H1 (cell line): ENCODE measurements around the gene RNF182.

ENCODE experiments used
- CBX5 ChIP-seq: fragments of 300-800, 300-1000 bp; sonication (generic); IDR thresholded peaks from 2 replicates; pipeline ENCODE4 v1.7.1; 2016; ENCODE audit warnings: antibody characterized with exemption, low read length, low read depth
- EP300 ChIP-seq, 2 experiments: IDR thresholded peaks; 1 replicate in 1 of 2; 2 replicates in 1 of 2; pipeline ENCODE4 v1.6.1; 2011 to 2012; ENCODE audit warnings: low read depth in 2 of 2, low read length in 2 of 2, mild to moderate bottlenecking in 2 of 2, borderline replicate concordance in 1 of 2, inconsistent platforms in 1 of 2, moderate library complexity in 1 of 2
- HDAC2 ChIP-seq, 2 experiments: fragments of 300-600 bp in 1 of 2; sonication (generic) in 1 of 2; IDR thresholded peaks; 2 replicates each; pipeline ENCODE4 v1.6.1; 2011 to 2012; ENCODE audit warnings: low read depth in 2 of 2, low read length in 2 of 2, mild to moderate bottlenecking in 2 of 2, moderate library complexity in 2 of 2, borderline replicate concordance in 1 of 2, inconsistent platforms in 1 of 2
- POLR2A ChIP-seq, 2 experiments: IDR thresholded peaks; 1 replicate in 1 of 2; 2 replicates in 1 of 2; pipeline ENCODE4 v1.6.1; 2011; ENCODE audit warnings: low read depth in 2 of 2, low read length in 2 of 2, mild to moderate bottlenecking in 2 of 2; ENCODE audit errors: control extremely low read depth in 1 of 2
- POLR2AphosphoS5 ChIP-seq: IDR thresholded peaks from 2 replicates; pipeline ENCODE4 v1.6.1; 2011; ENCODE audit warnings: low read depth, low read length
- RXRA ChIP-seq: IDR thresholded peaks from 2 replicates; pipeline ENCODE4 v1.6.1; 2011; ENCODE audit warnings: low read depth, mild to moderate bottlenecking, low read length, moderate library complexity; ENCODE audit not compliant: insufficient read depth
- SIN3A ChIP-seq, 2 experiments: IDR thresholded peaks in 1 of 2; conservative IDR thresholded peaks in 1 of 2; 2 replicates each; pipeline ENCODE4 v1.6.1; 2011 to 2012; ENCODE audit warnings: low read length in 2 of 2, improper control_type of control experiment in 1 of 2, low read depth in 1 of 2, mild to moderate bottlenecking in 1 of 2
- SIRT6 ChIP-seq: IDR thresholded peaks from one replicate; pipeline ENCODE4 v1.7.1; 2012; ENCODE audit warnings: low read length, inconsistent platforms
- TAF1 ChIP-seq: IDR thresholded peaks from 2 replicates; pipeline ENCODE4 v1.6.1; 2011; ENCODE audit warnings: mild to moderate bottlenecking, low read depth, low read length
- TF ChIP-seq, protein P1 (sequence below): IDR thresholded peaks from 2 replicates; pipeline ENCODE4 v1.6.1; 2011; ENCODE audit warnings: low read length, improper control_type of control experiment
- TF ChIP-seq, protein P2 (sequence below), 3 experiments: IDR thresholded peaks; 1 replicate in 2 of 3; 2 replicates in 1 of 3; pipeline versions ENCODE4 v1.5.1 to v1.6.1; 2011; ENCODE audit warnings: low read length in 3 of 3, mild to moderate bottlenecking in 3 of 3, inconsistent platforms in 2 of 3, low read depth in 1 of 3, moderate library complexity in 1 of 3; ENCODE audit not compliant: insufficient read depth in 1 of 3; ENCODE audit errors: control extremely low read depth in 1 of 3

DNA sequence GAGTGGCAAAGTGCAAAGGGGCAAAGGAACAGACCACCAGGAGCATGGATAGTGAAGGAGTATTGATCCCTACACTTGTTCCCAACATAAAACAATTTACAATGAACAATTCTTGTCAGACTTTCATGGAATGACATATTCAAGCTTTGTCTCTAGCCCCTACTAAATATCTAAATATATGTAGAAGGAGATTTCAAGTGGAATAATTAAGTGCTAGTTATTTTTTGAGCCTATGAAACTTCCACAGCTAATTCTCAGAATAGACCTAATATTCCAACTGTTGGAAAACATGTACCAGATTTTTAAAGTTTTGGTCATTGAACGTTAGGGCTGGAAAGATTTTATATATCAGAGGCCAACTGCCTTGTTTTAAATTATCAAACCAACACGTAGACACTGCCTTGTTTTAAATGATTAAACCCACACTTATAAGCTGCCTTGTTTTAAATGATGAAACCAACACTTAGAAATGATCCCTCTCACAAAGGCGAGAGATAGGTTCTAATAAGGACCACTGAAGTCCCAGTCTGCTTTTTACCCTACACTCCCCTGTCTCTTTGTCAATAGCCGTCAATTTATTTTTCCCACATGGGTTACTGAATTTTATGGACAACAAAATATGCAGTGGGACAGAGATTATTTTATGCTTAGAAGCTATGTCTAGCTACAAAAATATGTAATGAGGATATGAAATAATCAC lies 62.1 kb downstream of the RNF182 start:
- TF ChIP-seq, protein P1, sequence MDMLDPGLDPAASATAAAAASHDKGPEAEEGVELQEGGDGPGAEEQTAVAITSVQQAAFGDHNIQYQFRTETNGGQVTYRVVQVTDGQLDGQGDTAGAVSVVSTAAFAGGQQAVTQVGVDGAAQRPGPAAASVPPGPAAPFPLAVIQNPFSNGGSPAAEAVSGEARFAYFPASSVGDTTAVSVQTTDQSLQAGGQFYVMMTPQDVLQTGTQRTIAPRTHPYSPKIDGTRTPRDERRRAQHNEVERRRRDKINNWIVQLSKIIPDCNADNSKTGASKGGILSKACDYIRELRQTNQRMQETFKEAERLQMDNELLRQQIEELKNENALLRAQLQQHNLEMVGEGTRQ, result no peak
- TF ChIP-seq, protein P2, sequence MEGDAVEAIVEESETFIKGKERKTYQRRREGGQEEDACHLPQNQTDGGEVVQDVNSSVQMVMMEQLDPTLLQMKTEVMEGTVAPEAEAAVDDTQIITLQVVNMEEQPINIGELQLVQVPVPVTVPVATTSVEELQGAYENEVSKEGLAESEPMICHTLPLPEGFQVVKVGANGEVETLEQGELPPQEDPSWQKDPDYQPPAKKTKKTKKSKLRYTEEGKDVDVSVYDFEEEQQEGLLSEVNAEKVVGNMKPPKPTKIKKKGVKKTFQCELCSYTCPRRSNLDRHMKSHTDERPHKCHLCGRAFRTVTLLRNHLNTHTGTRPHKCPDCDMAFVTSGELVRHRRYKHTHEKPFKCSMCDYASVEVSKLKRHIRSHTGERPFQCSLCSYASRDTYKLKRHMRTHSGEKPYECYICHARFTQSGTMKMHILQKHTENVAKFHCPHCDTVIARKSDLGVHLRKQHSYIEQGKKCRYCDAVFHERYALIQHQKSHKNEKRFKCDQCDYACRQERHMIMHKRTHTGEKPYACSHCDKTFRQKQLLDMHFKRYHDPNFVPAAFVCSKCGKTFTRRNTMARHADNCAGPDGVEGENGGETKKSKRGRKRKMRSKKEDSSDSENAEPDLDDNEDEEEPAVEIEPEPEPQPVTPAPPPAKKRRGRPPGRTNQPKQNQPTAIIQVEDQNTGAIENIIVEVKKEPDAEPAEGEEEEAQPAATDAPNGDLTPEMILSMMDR (IDR thresholded peaks at IDR 0.05; ENCODE audit: control extremely low read depth in 1 of 3, insufficient read depth in 1 of 3, low read depth in 1 of 3, low read length in 3 of 3), result no peak
- TF ChIP-seq POLR2AphosphoS5 (no peak), EP300 (IDR thresholded peaks at IDR 0.05; ENCODE audit: borderline replicate concordance in 1 of 2, low read depth in 2 of 2, low read length in 2 of 2) (no peak), SIRT6 (no peak), SIN3A (conservative IDR thresholded peaks at IDR 0.05 in 1 of 2, IDR thresholded peaks at IDR 0.05 in 1 of 2; ENCODE audit: low read depth in 1 of 2, low read length in 2 of 2) (no peak), CBX5 (no peak), TAF1 (no peak), RXRA (no peak), POLR2A (IDR thresholded peaks at IDR 0.05; ENCODE audit: control extremely low read depth in 1 of 2, low read depth in 2 of 2, low read length in 2 of 2) (no peak), HDAC2 (IDR thresholded peaks at IDR 0.05; ENCODE audit: borderline replicate concordance in 1 of 2, low read depth in 2 of 2, low read length in 2 of 2) (no peak)
